ENCODE measurements around the gene DUSP1.

GRCh38 chr5:172768098-172768572 lies 2.9 kb downstream of the DUSP1 start:
- TF ChIP-seq UBTF (IDR thresholded peaks at IDR 0.05; ENCODE audit: borderline replicate concordance in 1 of 2, low read depth in 2 of 2, low read length in 2 of 2) (no peak), BRCA1 (IDR thresholded peaks at IDR 0.05) (no peak), BRCA1 (CRISPR knock-in tag; IDR thresholded peaks at IDR 0.05) (no peak), TFAP4 (CRISPR knock-in tag; IDR thresholded peaks at IDR 0.05; ENCODE audit: borderline replicate concordance) (no peak), CTCF (IDR thresholded peaks at IDR 0.05 in 2 of 3, conservative IDR thresholded peaks at IDR 0.05 in 1 of 3; ENCODE audit: insufficient read depth in 2 of 3, low read depth in 1 of 3, low read length in 3 of 3) (no peak), EZH2 (IDR thresholded peaks at IDR 0.05; ENCODE audit: borderline replicate concordance, low read depth, low read length) (no peak), NR1H2 (CRISPR knock-in tag; IDR thresholded peaks at IDR 0.05) (no peak), ZNF197 (CRISPR knock-in tag; IDR thresholded peaks at IDR 0.05; ENCODE audit: low read depth) (no peak), CREB5 (CRISPR knock-in tag; IDR thresholded peaks at IDR 0.05) (no peak), POLR2A (conservative IDR thresholded peaks at IDR 0.05) (no peak), ZNF274 (IDR thresholded peaks at IDR 0.05; ENCODE audit: borderline replicate concordance, low read depth, low read length) (no peak), FOXJ3 (CRISPR knock-in tag; IDR thresholded peaks at IDR 0.05) (no peak), FOXA1 (IDR thresholded peaks at IDR 0.05; ENCODE audit: borderline replicate concordance) (no peak)
